ENCODE results near the gene HYAL1.

The HYAL1 gene

GRCh38 chr3:50275141-50275995, 28.0 kb downstream of the HYAL1 start:
- no peak for TF ChIP-seq CTCF (IDR thresholded peaks at IDR 0.05)

GRCh38 chr3:50274371-50275104, 28.8 kb downstream of the HYAL1 start:
- TF ChIP-seq CTCF (IDR thresholded peaks at IDR 0.05): peak; percentile 84

GRCh38 chr3:50273689-50274065, 29.7 kb downstream of the HYAL1 start:
- TF ChIP-seq CTCF (IDR thresholded peaks at IDR 0.05): no peak

GRCh38 chr3:50272911-50273688, 30.3 kb downstream of the HYAL1 start:
- TF ChIP-seq CTCF (IDR thresholded peaks at IDR 0.05): peak; percentile 94

GRCh38 chr3:50271314-50271936, 31.9 kb downstream of the HYAL1 start:
- TF ChIP-seq CTCF (IDR thresholded peaks at IDR 0.05): no peak

- no peak for TF ChIP-seq CTCF (IDR thresholded peaks at IDR 0.05)
Measured at GRCh38 chr3:50270422-50271224, 32.8 kb downstream of the HYAL1 start.

Data from LNCAP (cell line).